WTC11 (cell line): ENCODE measurements around the gene FAM187B. TPM values are rescaled to one million over a fixed set of nuclear protein-coding genes. Genes with fewer than 3 reads are reported as not detected.
A peak's percentile ranks its signal among the peaks of the same experiment; 100 is the strongest.
"Not testable (repeated sequence)": the region's sequence is repeated elsewhere in the genome, so short reads cannot be mapped to it uniquely, and the experiment has no call there.

Source experiments
- ATAC-seq: fragments of 200-7000 bp; cut with Tn5 transposase; 2 replicates; pipeline ENCODE4 v1.10.0; 2021; ENCODE audit warnings: mild to moderate bottlenecking, moderate library complexity
- CTCF ChIA-PET: fragments of 300-600 bp; sonication (Branson Sonifier 250); formaldehyde crosslinking; loops from one replicate; lab custom pipeline; 2021; ENCODE audit warnings: antibody characterized with exemption; lab: Charles Lee
- POLR2A ChIA-PET: fragments of 350-600 bp; sonication (Branson Sonifier 250); formaldehyde crosslinking; loops from one replicate; lab custom pipeline; 2021; ENCODE audit warnings: antibody characterized with exemption; lab: Charles Lee
- DNase-seq: peaks from one replicate; pipeline ENCODE4 v3.0.0; 2021; ENCODE audit warnings: low spot score
- H3K27ac Mint-ChIP-seq: 2 replicates; pipeline ENCODE4 v1.8.0; 2021; ENCODE audit warnings: mixed read lengths
- H3K27me3 Mint-ChIP-seq: 2 replicates; pipeline ENCODE4 v1.8.0; 2021; ENCODE audit warnings: low read depth, mild to moderate bottlenecking, moderate library complexity, mixed read lengths
- H3K36me3 Mint-ChIP-seq: 2 replicates; pipeline ENCODE4 v1.8.0; 2021; ENCODE audit warnings: mixed read lengths
- H3K4me1 Mint-ChIP-seq: 2 replicates; pipeline ENCODE4 v1.8.0; 2022; ENCODE audit warnings: mixed read lengths
- H3K4me3 Mint-ChIP-seq: 2 replicates; pipeline ENCODE4 v1.8.0; 2021; ENCODE audit warnings: mild to moderate bottlenecking, moderate library complexity, mixed read lengths
- H3K9me3 Mint-ChIP-seq: 2 replicates; pipeline ENCODE4 v1.8.0; 2021; ENCODE audit warnings: mixed read lengths
- EMX1 ChIP-seq: fragments of 250-450 bp; sonication (Bioruptor Pico); IDR thresholded peaks from 2 replicates; pipeline ENCODE4 v1.8.0; 2021; ENCODE audit warnings: mild to moderate bottlenecking
- ESRRA ChIP-seq: sonication (generic); formaldehyde crosslinking; IDR thresholded peaks from 2 replicates; pipeline ENCODE4 v1.8.1; 2022; ENCODE audit warnings: mild to moderate bottlenecking, missing genetic modification reagents, borderline replicate concordance
- FOXP1 ChIP-seq: sonication (generic); formaldehyde crosslinking; IDR thresholded peaks from 2 replicates; pipeline ENCODE4 v1.8.0; 2022; ENCODE audit warnings: missing genetic modification reagents, mild to moderate bottlenecking, moderate library complexity, borderline replicate concordance
- KAT7 ChIP-seq: sonication (generic); formaldehyde crosslinking; IDR thresholded peaks from 2 replicates; pipeline ENCODE4 v1.8.1; 2023; ENCODE audit warnings: missing genetic modification reagents, mild to moderate bottlenecking, borderline replicate concordance
- NFYB ChIP-seq: sonication (generic); formaldehyde crosslinking; conservative IDR thresholded peaks from 2 replicates; pipeline ENCODE4 v1.8.0; 2022; ENCODE audit warnings: low read depth, missing genetic modification reagents
- PRRX2 ChIP-seq: fragments of 250-450 bp; sonication (Bioruptor Pico); IDR thresholded peaks from 2 replicates; pipeline ENCODE4 v1.8.0; 2021; ENCODE audit warnings: mild to moderate bottlenecking
- ZNF121 ChIP-seq: sonication (generic); formaldehyde crosslinking; IDR thresholded peaks from 2 replicates; pipeline ENCODE4 v1.8.0; 2023; ENCODE audit warnings: missing genetic modification reagents
- ZNF232 ChIP-seq: sonication (generic); formaldehyde crosslinking; IDR thresholded peaks from 2 replicates; pipeline ENCODE4 v1.8.0; 2022; ENCODE audit warnings: mild to moderate bottlenecking, missing genetic modification reagents
- total RNA-seq: library from RNA; stranded (reverse); gene quantifications from 3 replicates; pipeline ENCODE4 v1.2.3, GENCODE V29; 2021
- TF ChIP-seq, protein P1 (sequence below): fragments of 250-450 bp; sonication (Bioruptor Pico); conservative IDR thresholded peaks from 2 replicates; pipeline ENCODE4 v1.9.0; 2021; ENCODE audit warnings: mild to moderate bottlenecking
- TF ChIP-seq, protein P2 (sequence below): fragments of 200-600 bp; IDR thresholded peaks from 2 replicates; pipeline ENCODE4 v1.8.0; 2022; ENCODE audit warnings: antibody characterized with exemption
- TF ChIP-seq, protein P3 (sequence below): sonication (generic); formaldehyde crosslinking; IDR thresholded peaks from 2 replicates; pipeline ENCODE4 v1.8.1; 2023; ENCODE audit warnings: mild to moderate bottlenecking, missing genetic modification reagents
- TF ChIP-seq, protein P4 (sequence below): sonication (generic); formaldehyde crosslinking; IDR thresholded peaks from 2 replicates; pipeline ENCODE4 v1.8.1; 2023; ENCODE audit warnings: mild to moderate bottlenecking, missing genetic modification reagents, moderate library complexity

Gene FAM187B
- total RNA-seq, 1 experiment from 2014 or later, result 0.20 TPM

DNA sequence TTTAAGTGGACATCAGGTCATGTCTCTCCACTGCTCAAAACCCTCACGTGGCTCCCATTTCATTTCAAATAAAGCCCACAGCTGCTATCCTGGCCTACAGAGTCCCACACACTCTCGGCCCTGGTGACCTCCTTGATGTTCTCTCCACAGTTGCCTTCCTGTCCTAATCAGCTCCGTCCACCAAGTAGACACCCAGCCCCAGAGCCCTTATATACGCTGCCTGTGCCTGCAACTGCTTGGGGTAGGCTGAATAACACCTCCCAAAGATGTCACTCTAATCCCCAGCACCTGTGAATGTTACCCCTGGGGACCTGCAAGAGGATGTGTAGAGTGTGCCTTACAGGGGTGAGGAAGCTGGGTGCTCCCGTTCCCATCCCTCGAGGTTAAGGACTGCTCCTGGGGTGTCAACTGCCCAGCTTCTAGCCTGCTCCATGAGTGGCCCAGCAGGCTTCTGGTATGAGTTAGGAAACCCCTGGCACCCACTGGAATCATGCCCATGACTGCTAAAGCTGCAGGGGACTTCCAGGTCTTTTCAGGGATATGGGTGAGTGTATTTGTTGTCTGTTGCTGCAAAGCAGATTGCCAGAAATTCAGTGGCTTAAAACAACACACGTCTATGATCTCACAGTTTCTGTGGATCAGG is 6.0 kb downstream of the FAM187B start:
- no peak for TF ChIP-seq ZNF232
- no peak for TF ChIP-seq ESRRA (CRISPR knock-in tag)
- TF ChIP-seq, protein P1, sequence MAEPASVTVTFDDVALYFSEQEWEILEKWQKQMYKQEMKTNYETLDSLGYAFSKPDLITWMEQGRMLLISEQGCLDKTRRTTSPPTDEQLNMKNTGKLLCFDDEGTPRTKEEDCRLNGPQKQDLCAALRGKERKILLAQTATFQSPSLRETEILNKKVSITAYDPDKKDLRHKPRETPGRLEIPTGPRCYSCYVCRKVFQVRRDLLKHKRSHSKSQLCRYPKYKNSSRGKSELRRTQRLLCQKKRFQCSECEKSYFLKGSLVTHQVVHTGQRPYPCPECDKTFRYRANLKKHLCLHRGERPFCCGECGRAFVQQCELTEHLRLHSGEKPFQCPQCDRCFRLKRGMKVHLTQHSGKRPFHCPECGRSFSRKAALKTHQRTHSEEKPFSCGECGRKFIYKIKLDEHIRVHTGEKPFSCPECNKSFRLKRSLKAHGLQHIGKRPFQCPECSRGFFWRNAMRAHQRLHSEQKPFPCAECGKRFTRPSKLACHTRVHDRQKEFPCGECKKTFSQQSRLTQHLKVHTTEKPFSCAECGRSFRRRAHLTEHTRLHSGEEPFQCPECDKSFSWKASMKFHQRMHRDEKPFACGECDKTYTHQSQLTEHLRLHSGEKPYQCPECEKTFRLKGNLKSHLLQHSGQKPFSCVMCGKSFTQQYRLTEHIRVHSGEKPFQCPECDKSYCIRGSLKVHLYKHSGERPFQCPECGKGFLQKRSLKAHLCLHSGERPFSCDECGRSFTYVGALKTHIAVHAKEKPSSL (CRISPR knock-in tag), result no peak
- TF ChIP-seq KAT7, result no peak
- TF ChIP-seq, protein P2, sequence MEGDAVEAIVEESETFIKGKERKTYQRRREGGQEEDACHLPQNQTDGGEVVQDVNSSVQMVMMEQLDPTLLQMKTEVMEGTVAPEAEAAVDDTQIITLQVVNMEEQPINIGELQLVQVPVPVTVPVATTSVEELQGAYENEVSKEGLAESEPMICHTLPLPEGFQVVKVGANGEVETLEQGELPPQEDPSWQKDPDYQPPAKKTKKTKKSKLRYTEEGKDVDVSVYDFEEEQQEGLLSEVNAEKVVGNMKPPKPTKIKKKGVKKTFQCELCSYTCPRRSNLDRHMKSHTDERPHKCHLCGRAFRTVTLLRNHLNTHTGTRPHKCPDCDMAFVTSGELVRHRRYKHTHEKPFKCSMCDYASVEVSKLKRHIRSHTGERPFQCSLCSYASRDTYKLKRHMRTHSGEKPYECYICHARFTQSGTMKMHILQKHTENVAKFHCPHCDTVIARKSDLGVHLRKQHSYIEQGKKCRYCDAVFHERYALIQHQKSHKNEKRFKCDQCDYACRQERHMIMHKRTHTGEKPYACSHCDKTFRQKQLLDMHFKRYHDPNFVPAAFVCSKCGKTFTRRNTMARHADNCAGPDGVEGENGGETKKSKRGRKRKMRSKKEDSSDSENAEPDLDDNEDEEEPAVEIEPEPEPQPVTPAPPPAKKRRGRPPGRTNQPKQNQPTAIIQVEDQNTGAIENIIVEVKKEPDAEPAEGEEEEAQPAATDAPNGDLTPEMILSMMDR, result no peak
- TF ChIP-seq ZNF121 (CRISPR knock-in tag), result no peak
- TF ChIP-seq, protein P3, sequence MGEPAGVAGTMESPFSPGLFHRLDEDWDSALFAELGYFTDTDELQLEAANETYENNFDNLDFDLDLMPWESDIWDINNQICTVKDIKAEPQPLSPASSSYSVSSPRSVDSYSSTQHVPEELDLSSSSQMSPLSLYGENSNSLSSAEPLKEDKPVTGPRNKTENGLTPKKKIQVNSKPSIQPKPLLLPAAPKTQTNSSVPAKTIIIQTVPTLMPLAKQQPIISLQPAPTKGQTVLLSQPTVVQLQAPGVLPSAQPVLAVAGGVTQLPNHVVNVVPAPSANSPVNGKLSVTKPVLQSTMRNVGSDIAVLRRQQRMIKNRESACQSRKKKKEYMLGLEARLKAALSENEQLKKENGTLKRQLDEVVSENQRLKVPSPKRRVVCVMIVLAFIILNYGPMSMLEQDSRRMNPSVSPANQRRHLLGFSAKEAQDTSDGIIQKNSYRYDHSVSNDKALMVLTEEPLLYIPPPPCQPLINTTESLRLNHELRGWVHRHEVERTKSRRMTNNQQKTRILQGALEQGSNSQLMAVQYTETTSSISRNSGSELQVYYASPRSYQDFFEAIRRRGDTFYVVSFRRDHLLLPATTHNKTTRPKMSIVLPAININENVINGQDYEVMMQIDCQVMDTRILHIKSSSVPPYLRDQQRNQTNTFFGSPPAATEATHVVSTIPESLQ (CRISPR knock-in tag), result no peak
- TF ChIP-seq PRRX2 (CRISPR knock-in tag), result no peak
- TF ChIP-seq FOXP1 (CRISPR knock-in tag), result no peak
- no peak overlapping the region for H3K27ac Mint-ChIP-seq
- ChIA-PET CTCF (interaction anchor here (1.0 kb wide), 1 partner anchor 80 kb away, joined by 4 read pairs; no protein-coding TSS in a partner anchor), POLR2A (no interaction called here)
- H3K36me3 Mint-ChIP-seq, result peaks cover 9% of the 10 kb centered on the region
- ATAC-seq, result no peak
- H3K9me3 Mint-ChIP-seq, result peaks cover 34% of the 10 kb centered on the region
- H3K4me1 Mint-ChIP-seq, result peaks cover 18% of the 10 kb centered on the region
- no peak overlapping the region for H3K4me3 Mint-ChIP-seq
- DNase-seq, result no peak
- peaks cover 11% of the 10 kb centered on the region for H3K27me3 Mint-ChIP-seq

DNA sequence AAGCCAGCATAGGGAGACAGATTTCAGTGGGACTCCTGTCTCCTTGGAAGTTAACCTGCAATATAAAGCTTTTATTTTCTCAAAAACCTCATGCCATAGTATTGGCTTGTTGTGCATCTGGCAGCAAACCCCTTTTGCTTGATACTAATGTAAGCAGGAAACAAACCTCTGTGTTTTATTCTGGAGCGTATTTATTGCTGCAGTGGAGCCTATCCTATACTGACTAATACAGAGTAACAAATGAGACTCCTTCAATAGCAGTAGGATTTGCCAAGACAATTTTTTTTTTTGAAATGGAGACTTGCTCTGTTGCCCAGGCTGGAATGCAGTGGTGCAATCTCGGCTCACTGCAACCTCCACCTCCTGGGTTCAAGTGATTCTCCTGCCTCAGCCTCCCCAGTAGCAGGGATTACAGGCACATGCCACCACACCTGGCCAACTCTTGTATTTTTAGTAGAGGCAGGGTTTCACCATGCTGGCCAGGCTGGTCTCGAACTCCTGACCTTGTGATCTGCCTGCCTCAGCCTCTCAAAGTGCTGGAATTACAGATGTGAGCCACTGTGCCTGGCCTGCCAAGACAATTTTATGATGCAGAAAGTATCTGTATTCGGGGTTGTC is 7.5 kb downstream of the FAM187B start:
- CTCF ChIA-PET, result interaction anchor here (0.9 kb wide), 1 partner anchor 85 kb away, joined by 3 read pairs; no protein-coding TSS in a partner anchor
- Mint-ChIP-seq H3K9me3 (peaks cover 46% of the 10 kb centered on the region), H3K4me1 (peaks cover 20% of the 10 kb centered on the region), H3K27me3 (peaks cover 13% of the 10 kb centered on the region), H3K36me3 (peaks cover 12% of the 10 kb centered on the region)
- not testable (repeated sequence) for ATAC-seq, DNase-seq, H3K4me3 Mint-ChIP-seq, H3K27ac Mint-ChIP-seq
- POLR2A ChIA-PET, result interaction anchor here (0.6 kb wide), 2 partner anchors 9 to 222 kb away, joined by 3 to 5 read pairs; no protein-coding TSS in a partner anchor

DNA sequence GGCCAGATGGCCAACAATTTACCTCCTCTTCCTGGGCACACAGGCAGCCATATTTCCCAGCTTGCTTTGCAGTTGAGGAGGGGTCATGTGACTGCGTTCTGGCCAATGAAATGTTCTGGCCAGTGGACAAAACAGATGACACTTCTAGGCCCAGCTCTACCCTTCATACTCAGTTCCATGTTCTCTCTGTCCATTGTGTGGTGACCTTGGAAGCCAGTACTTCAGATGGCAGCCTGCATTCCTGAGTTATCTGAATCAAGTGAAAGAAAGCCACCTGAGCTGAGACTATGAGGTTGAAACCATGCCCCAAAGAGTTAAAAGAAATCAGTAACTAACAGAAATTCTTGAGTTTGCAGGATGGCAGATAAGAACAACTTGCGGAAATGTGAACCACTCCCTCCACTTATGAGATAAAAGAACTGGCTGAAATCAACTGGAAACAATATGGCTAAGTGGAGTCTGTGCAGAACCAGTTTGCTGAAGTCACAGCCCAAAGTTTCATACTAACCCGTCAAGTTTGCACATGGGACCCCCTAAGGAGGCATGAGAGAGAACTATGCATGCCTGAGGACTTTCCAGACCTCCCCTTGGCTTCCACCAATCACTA is 8.1 kb downstream of the FAM187B start:
- Mint-ChIP-seq H3K36me3 (peaks cover 12% of the 10 kb centered on the region), H3K27ac (no peak overlapping the region), H3K4me1 (peaks cover 15% of the 10 kb centered on the region), H3K4me3 (no peak overlapping the region), H3K9me3 (peaks cover 46% of the 10 kb centered on the region), H3K27me3 (peaks cover 13% of the 10 kb centered on the region)
- DNase-seq (no peak), ATAC-seq (peak; percentile 10; the same call in 1 of the 2 replicates)
- peak; percentile 43; the same call in 1 of the 2 replicates for TF ChIP-seq NFYB (CRISPR knock-in tag)
- TF ChIP-seq, protein P4, sequence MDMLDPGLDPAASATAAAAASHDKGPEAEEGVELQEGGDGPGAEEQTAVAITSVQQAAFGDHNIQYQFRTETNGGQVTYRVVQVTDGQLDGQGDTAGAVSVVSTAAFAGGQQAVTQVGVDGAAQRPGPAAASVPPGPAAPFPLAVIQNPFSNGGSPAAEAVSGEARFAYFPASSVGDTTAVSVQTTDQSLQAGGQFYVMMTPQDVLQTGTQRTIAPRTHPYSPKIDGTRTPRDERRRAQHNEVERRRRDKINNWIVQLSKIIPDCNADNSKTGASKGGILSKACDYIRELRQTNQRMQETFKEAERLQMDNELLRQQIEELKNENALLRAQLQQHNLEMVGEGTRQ (CRISPR knock-in tag), result peak; percentile 71
- no peak for TF ChIP-seq EMX1 (CRISPR knock-in tag)
- CTCF ChIA-PET, result interaction anchor here (0.9 kb wide), 1 partner anchor 85 kb away, joined by 3 read pairs; no protein-coding TSS in a partner anchor
- POLR2A ChIA-PET, result interaction anchor here (0.6 kb wide), 1 partner anchor 221 kb away, joined by 5 read pairs; no protein-coding TSS in a partner anchor
